Measurements from ENCODE around the gene MARK3. TPM values are rescaled to one million over a fixed set of nuclear protein-coding genes. Genes with fewer than 3 reads are reported as not detected.
A peak's percentile ranks its signal among the peaks of the same experiment; 100 is the strongest.

The MARK3 gene
- total RNA-seq, 1 experiment from 2014 or later, result 189 TPM

- no peaks in the 10 kb centered on the region for H3K27me3 ChIP-seq (ENCODE audit: insufficient read depth, low read depth)
- no peak overlapping the region for H2AFZ ChIP-seq
- intact Hi-C loops (cut with micrococcal nuclease; ENCODE audit: unreplicated experiment), result no loop called here
- H4K20me1 ChIP-seq (ENCODE audit: insufficient read depth), result peaks cover 22% of the 10 kb centered on the region
- H3K9me3 ChIP-seq (ENCODE audit: insufficient read depth, low read depth), result no peaks in the 10 kb centered on the region
- no peak overlapping the region for H3K4me2 ChIP-seq
- H3K79me2 ChIP-seq (ENCODE audit: low read depth), result no peaks in the 10 kb centered on the region
- POLR2A ChIA-PET (ENCODE audit: unreplicated experiment), result no interaction called here
- no peak for DNase-seq
- H3K27ac ChIP-seq, result no peak overlapping the region
- no peaks in the 10 kb centered on the region for H3K36me3 ChIP-seq (ENCODE audit: low read depth)
- no peaks in the 10 kb centered on the region for H3K9me2 ChIP-seq (ENCODE audit: insufficient read depth)
- BruUV-seq (replicated peaks), result no TSS peak
- H3K4me3 ChIP-seq, result no peak overlapping the region
- TF ChIP-seq CTCF (conservative IDR thresholded peaks at IDR 0.05) (no peak), EZH2 (IDR thresholded peaks at IDR 0.05; ENCODE audit: low read depth) (no peak)
- CTCF ChIA-PET, result interaction anchor here (0.6 to 2.9 kb wide), 6 partner anchors 10 to 183 kb away, joined by 3 to 14 read pairs (median 6); partner anchors contain the start of genes BAG5 and TRMT61A
- H3K4me1 ChIP-seq (replicated peaks; ENCODE audit: insufficient read depth), result peaks cover 11% of the 10 kb centered on the region
- peaks cover 60% of the 10 kb centered on the region for H3F3A ChIP-seq (ENCODE audit: insufficient read depth, low read depth)
These were observed 132.7 kb downstream of the MARK3 start for GRCh38 chr14:103517721-103518421.

- no peaks in the 10 kb centered on the region for H3K36me3 ChIP-seq (ENCODE audit: low read depth)
- intact Hi-C loops (cut with micrococcal nuclease; ENCODE audit: unreplicated experiment), result no loop called here
- peaks cover 58% of the 10 kb centered on the region for H3F3A ChIP-seq (ENCODE audit: insufficient read depth, low read depth)
- H3K9me3 ChIP-seq (ENCODE audit: insufficient read depth, low read depth), result no peaks in the 10 kb centered on the region
- H3K4me1 ChIP-seq (replicated peaks; ENCODE audit: insufficient read depth), result peaks cover 11% of the 10 kb centered on the region
- H3K27me3 ChIP-seq (ENCODE audit: insufficient read depth, low read depth), result no peaks in the 10 kb centered on the region
- no peak overlapping the region for H3K27ac ChIP-seq
- H2AFZ ChIP-seq, result no peak overlapping the region
- H3K4me3 ChIP-seq, result no peak overlapping the region
- POLR2A ChIA-PET (ENCODE audit: unreplicated experiment), result interaction anchor here (0.6 kb wide), 2 partner anchors 22 to 185 kb away, joined by 4 to 6 read pairs; partner anchors contain the start of gene EIF5
- peaks cover 21% of the 10 kb centered on the region for H4K20me1 ChIP-seq (ENCODE audit: insufficient read depth)
- CTCF ChIA-PET, result interaction anchor here (0.6 to 2.9 kb wide), 8 partner anchors 10 to 184 kb away, joined by 3 to 14 read pairs (median 5); partner anchors contain the start of genes BAG5 and TRMT61A
- no peaks in the 10 kb centered on the region for H3K9me2 ChIP-seq (ENCODE audit: insufficient read depth)
- TF ChIP-seq EZH2 (IDR thresholded peaks at IDR 0.05; ENCODE audit: low read depth), result no peak
- TF ChIP-seq CTCF (conservative IDR thresholded peaks at IDR 0.05), result peak; percentile 99
- H3K79me2 ChIP-seq (ENCODE audit: low read depth), result no peaks in the 10 kb centered on the region
- DNase-seq, result peak; percentile 54 to 80
- no TSS peak for BruUV-seq (replicated peaks)
- H3K4me2 ChIP-seq, result no peak overlapping the region
These were observed 133.3 kb downstream of the MARK3 start for GRCh38 chr14:103518422-103519042.

GRCh38 chr14:103519043-103519836 lies 134.0 kb downstream of the MARK3 start:
- no peak overlapping the region for H2AFZ ChIP-seq
- H3F3A ChIP-seq (ENCODE audit: insufficient read depth, low read depth), result peaks cover 62% of the 10 kb centered on the region
- peaks cover 11% of the 10 kb centered on the region for H3K4me1 ChIP-seq (replicated peaks; ENCODE audit: insufficient read depth)
- intact Hi-C loops (cut with micrococcal nuclease; ENCODE audit: unreplicated experiment), result no loop called here
- ChIA-PET POLR2A (ENCODE audit: unreplicated experiment) (interaction anchor here (0.6 kb wide), 2 partner anchors 22 to 185 kb away, joined by 4 to 6 read pairs; partner anchors contain the start of gene EIF5), CTCF (interaction anchor here (0.6 to 2.9 kb wide), 8 partner anchors 9 to 68 kb away, joined by 3 to 14 read pairs (median 6); partner anchors contain the start of genes BAG5 and TRMT61A)
- H3K4me3 ChIP-seq, result no peak overlapping the region
- no peaks in the 10 kb centered on the region for H3K36me3 ChIP-seq (ENCODE audit: low read depth)
- H3K79me2 ChIP-seq (ENCODE audit: low read depth), result no peaks in the 10 kb centered on the region
- H4K20me1 ChIP-seq (ENCODE audit: insufficient read depth), result peaks cover 21% of the 10 kb centered on the region
- H3K9me2 ChIP-seq (ENCODE audit: insufficient read depth), result no peaks in the 10 kb centered on the region
- H3K9me3 ChIP-seq (ENCODE audit: insufficient read depth, low read depth), result no peaks in the 10 kb centered on the region
- no peak overlapping the region for H3K27ac ChIP-seq
- BruUV-seq (replicated peaks), result no TSS peak
- no peaks in the 10 kb centered on the region for H3K27me3 ChIP-seq (ENCODE audit: insufficient read depth, low read depth)
- no peak for DNase-seq
- H3K4me2 ChIP-seq, result no peak overlapping the region
- TF ChIP-seq EZH2 (IDR thresholded peaks at IDR 0.05; ENCODE audit: low read depth) (no peak), CTCF (conservative IDR thresholded peaks at IDR 0.05) (no peak)

Measured in PC-9 (cell line).